Measurements from ENCODE around the gene WDFY1.
A peak's percentile ranks its signal among the peaks of the same experiment; 100 is the strongest.

The WDFY1 gene

DNA sequence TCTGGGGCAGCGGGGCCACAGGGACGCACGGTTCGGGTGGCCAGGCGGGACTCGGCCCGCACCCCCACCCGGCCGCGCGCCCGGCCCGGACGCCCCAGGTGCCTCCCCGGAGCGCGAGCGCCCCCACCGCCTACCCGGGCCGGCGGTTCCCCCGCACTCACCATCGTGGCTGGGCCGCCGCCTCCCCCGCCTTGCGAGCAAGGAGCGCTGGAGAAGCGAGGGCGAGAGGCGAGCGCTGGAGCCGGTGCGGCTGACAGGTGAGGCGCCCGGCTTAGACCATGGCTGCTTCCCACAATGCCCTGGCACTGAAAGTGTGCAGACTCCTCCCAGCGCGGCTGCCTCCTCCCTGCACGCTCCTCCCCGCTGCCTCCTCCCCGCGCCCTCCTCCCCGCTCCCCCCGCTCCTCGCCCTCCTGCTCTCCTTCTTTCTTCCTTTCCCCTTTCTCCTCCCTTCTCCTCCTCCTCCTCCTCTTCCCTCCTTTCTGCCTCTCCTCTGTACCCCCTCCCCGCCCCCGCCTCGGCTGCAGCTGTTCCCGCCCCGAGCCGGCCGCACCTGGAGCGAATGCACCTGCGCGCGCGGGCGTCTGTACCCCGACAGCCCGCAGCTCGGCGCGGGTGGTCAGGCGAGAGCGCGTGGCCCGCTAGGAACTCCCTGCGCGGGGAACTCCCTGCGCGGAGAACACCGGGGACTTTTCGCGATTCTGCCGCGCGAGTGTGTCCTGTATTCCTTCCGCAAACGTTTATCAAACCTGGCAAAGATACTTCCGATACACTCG, 107.7 kb downstream of the WDFY1 start, which contains the start of gene AP1S3:
Gene AP1S3, minus strand, starts transcription at position 296 of the 775 bp plus-strand sequence. Its CDS starts 132 bp downstream, at position 164.
- peaks cover 16% of the 10 kb centered on the region for H3K36me3 ChIP-seq (ENCODE audit: low read depth)
- peak within 1 kb of the TSS; percentile 84 for H3K4me3 ChIP-seq (ENCODE audit: severe bottlenecking)
- peak; percentile 88 for DNase-seq (ENCODE audit: low spot score)
- TF ChIP-seq CTCF (IDR thresholded peaks at IDR 0.05; ENCODE audit: poor library complexity, severe bottlenecking), result peak; percentile 31
- peak; percentile 93 for ATAC-seq (ENCODE audit: low read depth)
- no peaks in the 10 kb centered on the region for H3K27me3 ChIP-seq (ENCODE audit: insufficient read depth, poor library complexity, severe bottlenecking)
- peaks cover 16% of the 10 kb centered on the region for H3K4me1 ChIP-seq (ENCODE audit: insufficient read depth, poor library complexity, severe bottlenecking)
- H3K9me3 ChIP-seq (ENCODE audit: severe bottlenecking), result no peaks in the 10 kb centered on the region
- H3K27ac ChIP-seq (ENCODE audit: poor library complexity, severe bottlenecking), result peak within 1 kb of the TSS; percentile 56

- TF ChIP-seq CTCF (IDR thresholded peaks at IDR 0.05; ENCODE audit: poor library complexity, severe bottlenecking), result no peak
- DNase-seq (ENCODE audit: low spot score) (no peak), ATAC-seq (ENCODE audit: low read depth) (no peak)
- Histone ChIP-seq H3K4me1 (ENCODE audit: insufficient read depth, poor library complexity, severe bottlenecking) (peaks cover 16% of the 10 kb centered on the region), H3K4me3 (ENCODE audit: severe bottlenecking) (peak overlapping the region; percentile 84), H3K27me3 (ENCODE audit: insufficient read depth, poor library complexity, severe bottlenecking) (no peaks in the 10 kb centered on the region), H3K9me3 (ENCODE audit: severe bottlenecking) (no peaks in the 10 kb centered on the region), H3K36me3 (ENCODE audit: low read depth) (peaks cover 16% of the 10 kb centered on the region), H3K27ac (ENCODE audit: poor library complexity, severe bottlenecking) (peak overlapping the region; percentile 56)
Measured at GRCh38 chr2:223835701-223836532, 109.2 kb downstream of the WDFY1 start.

DNA sequence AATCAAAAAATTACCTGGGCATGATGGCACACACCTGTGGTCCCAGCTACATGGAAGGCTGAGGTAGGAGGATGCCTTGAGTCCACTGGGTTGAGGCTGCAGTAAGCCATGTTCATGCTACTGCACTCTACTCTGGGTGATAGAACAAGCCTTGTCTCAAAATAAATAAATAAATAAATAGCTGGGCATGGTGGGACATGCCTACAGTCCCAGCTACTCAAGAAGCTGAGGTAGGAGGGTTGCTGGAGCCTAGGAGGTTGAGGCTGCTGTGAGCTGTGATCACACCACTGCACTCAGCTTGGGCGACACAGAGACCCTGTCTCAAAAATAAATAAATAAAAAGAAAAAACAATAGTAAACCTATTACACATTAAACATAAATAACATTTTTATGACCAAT, 110.7 kb downstream of the WDFY1 start:
- no peak for TF ChIP-seq CTCF (IDR thresholded peaks at IDR 0.05; ENCODE audit: poor library complexity, severe bottlenecking)
- H3K36me3 ChIP-seq (ENCODE audit: low read depth), result peaks cover 16% of the 10 kb centered on the region
- no peak overlapping the region for H3K4me3 ChIP-seq (ENCODE audit: severe bottlenecking)
- no peak overlapping the region for H3K27ac ChIP-seq (ENCODE audit: poor library complexity, severe bottlenecking)
- peaks cover 16% of the 10 kb centered on the region for H3K4me1 ChIP-seq (ENCODE audit: insufficient read depth, poor library complexity, severe bottlenecking)
- H3K27me3 ChIP-seq (ENCODE audit: insufficient read depth, poor library complexity, severe bottlenecking), result no peaks in the 10 kb centered on the region
- ATAC-seq (ENCODE audit: low read depth) (no peak), DNase-seq (ENCODE audit: low spot score) (no peak)
- H3K9me3 ChIP-seq (ENCODE audit: severe bottlenecking), result no peaks in the 10 kb centered on the region

GRCh38 chr2:223832241-223832903, 112.8 kb downstream of the WDFY1 start:
- no peak for TF ChIP-seq CTCF (IDR thresholded peaks at IDR 0.05; ENCODE audit: poor library complexity, severe bottlenecking)
- Histone ChIP-seq H3K4me3 (ENCODE audit: severe bottlenecking) (no peak overlapping the region), H3K36me3 (ENCODE audit: low read depth) (peaks cover 16% of the 10 kb centered on the region), H3K4me1 (ENCODE audit: insufficient read depth, poor library complexity, severe bottlenecking) (peaks cover 12% of the 10 kb centered on the region), H3K27ac (ENCODE audit: poor library complexity, severe bottlenecking) (no peak overlapping the region), H3K9me3 (ENCODE audit: severe bottlenecking) (no peaks in the 10 kb centered on the region), H3K27me3 (ENCODE audit: insufficient read depth, poor library complexity, severe bottlenecking) (no peaks in the 10 kb centered on the region)
- ATAC-seq (ENCODE audit: low read depth) (no peak), DNase-seq (ENCODE audit: low spot score) (no peak)

Measured in RWPE2 (cell line).